T-cell (primary cell): ENCODE measurements around the gene PROX2. TPM values are rescaled to one million over a fixed set of nuclear protein-coding genes. Genes with fewer than 3 reads are reported as not detected.

ENCODE experiments used
- ATAC-seq, 4 experiments: fragments of 200-7000 bp in 3 of 4; fragments of 150-1000 bp in 1 of 4; cut with Tn5 transposase; replicated peaks in 1 of 4; 1 replicate in 3 of 4; 2 replicates in 1 of 4; pipeline ENCODE4 v1.10.0; 2021; ENCODE audit warnings: moderate library complexity in 3 of 4, mild to moderate bottlenecking in 2 of 4, moderate number of reproducible peaks in 1 of 4
- CTCF ChIA-PET, 2 donors: fragments of 300-600 bp; sonication (Branson Sonifier 250); formaldehyde crosslinking; loops; one replicate each; lab custom pipeline; 2022; ENCODE audit warnings: antibody characterized with exemption in 2 of 2; lab: Charles Lee
- POLR2A ChIA-PET, 2 donors: fragments of 300-600 bp; sonication (Branson Sonifier 250); formaldehyde crosslinking; loops; one replicate each; lab custom pipeline; 2022; ENCODE audit warnings: antibody characterized with exemption in 2 of 2; lab: Charles Lee
- DNase-seq, 35 experiments: peaks; one replicate each; pipeline versions ENCODE4 v3.0.0 to v3.0.0-alpha.2; 2013 to 2023
- H3K27ac ChIP-seq: one replicate; pipeline ENCODE4 v1.5.1; 2013; ENCODE audit warnings: low read length
- H3K27me3 ChIP-seq, 2 experiments: replicated peaks in 1 of 2; 1 replicate in 1 of 2; 2 replicates in 1 of 2; pipeline versions ENCODE4 v1.6.1 to v1.7.0; 2013; ENCODE audit warnings: low read length in 1 of 2, mixed read lengths in 1 of 2; ENCODE audit not compliant: control insufficient read depth in 2 of 2, insufficient read depth in 2 of 2; ENCODE audit errors: extremely low read depth in 1 of 2
- H3K36me3 ChIP-seq, 2 donors: 1 replicate in 1 of 2; 2 replicates in 1 of 2; pipeline versions ENCODE4 v1.6.1 to v1.7.0; 2013; ENCODE audit warnings: low read length in 1 of 2; ENCODE audit not compliant: control insufficient read depth in 2 of 2, insufficient read depth in 1 of 2; ENCODE audit errors: extremely low read depth in 1 of 2
- H3K4me1 ChIP-seq, 2 experiments: 1 replicate in 1 of 2; 2 replicates in 1 of 2; pipeline versions ENCODE4 v1.6.1 to v1.7.0; 2013; ENCODE audit warnings: low read length in 2 of 2, mixed read lengths in 1 of 2; ENCODE audit not compliant: insufficient read depth in 2 of 2, control insufficient read depth in 1 of 2; ENCODE audit errors: extremely low read depth in 1 of 2
- H3K4me3 ChIP-seq, 2 donors: 1 replicate in 1 of 2; 2 replicates in 1 of 2; pipeline versions ENCODE4 v1.5.1 to v1.7.0; 2013; ENCODE audit warnings: mild to moderate bottlenecking in 2 of 2, low read length in 1 of 2, moderate library complexity in 1 of 2; ENCODE audit not compliant: control insufficient read depth in 1 of 2; ENCODE audit errors: extremely low read depth in 1 of 2
- H3K9me3 ChIP-seq: 2 replicates; pipeline ENCODE4 v1.7.0; 2013
- H3K27ac Mint-ChIP-seq, 2 donors: one replicate each; pipeline ENCODE4 v1.8.0; 2020 to 2021; ENCODE audit warnings: mild to moderate bottlenecking in 2 of 2, mixed read lengths in 2 of 2
- H3K27me3 Mint-ChIP-seq, 2 donors: one replicate each; pipeline ENCODE4 v1.8.0; 2021 to 2022; ENCODE audit warnings: mixed read lengths in 2 of 2
- H3K36me3 Mint-ChIP-seq: one replicate; pipeline ENCODE4 v1.8.0; 2021; ENCODE audit warnings: mixed read lengths
- H3K4me1 Mint-ChIP-seq, 3 donors: one replicate each; pipeline ENCODE4 v1.8.0; 2020 to 2022; ENCODE audit warnings: mixed read lengths in 3 of 3, mild to moderate bottlenecking in 1 of 3
- H3K4me3 Mint-ChIP-seq, 3 donors: one replicate each; pipeline ENCODE4 v1.8.0; 2020 to 2022; ENCODE audit warnings: mild to moderate bottlenecking in 3 of 3, mixed read lengths in 3 of 3, moderate library complexity in 3 of 3
- H3K9me3 Mint-ChIP-seq, 3 donors: one replicate each; pipeline ENCODE4 v1.8.0; 2020 to 2022; ENCODE audit warnings: mixed read lengths in 3 of 3
- WGBS: methylation state at CpG from one replicate; pipeline ENCODE4 v1.1.5; 2013; ENCODE audit warnings: missing lambda C conversion rate; ENCODE audit not compliant: insufficient coverage; 5-methylcytosine and 5-hydroxymethylcytosine counted together
- total RNA-seq, 35 experiments: library from RNA in 6 of 35; stranded (reverse) in 6 of 35; fragments of 120-200 nt in 1 of 35; gene quantifications; one replicate each; pipeline versions ENCODE4 v1.2.1 to v1.2.4 and lab custom pipeline; 2013 to 2026

Gene PROX2
- total RNA-seq, 5 donors from 2014 or later (not counting 1 experiment from before 2014, with no cell fraction given): 0.10 to 0.12 TPM; not detected in 3

DNA sequence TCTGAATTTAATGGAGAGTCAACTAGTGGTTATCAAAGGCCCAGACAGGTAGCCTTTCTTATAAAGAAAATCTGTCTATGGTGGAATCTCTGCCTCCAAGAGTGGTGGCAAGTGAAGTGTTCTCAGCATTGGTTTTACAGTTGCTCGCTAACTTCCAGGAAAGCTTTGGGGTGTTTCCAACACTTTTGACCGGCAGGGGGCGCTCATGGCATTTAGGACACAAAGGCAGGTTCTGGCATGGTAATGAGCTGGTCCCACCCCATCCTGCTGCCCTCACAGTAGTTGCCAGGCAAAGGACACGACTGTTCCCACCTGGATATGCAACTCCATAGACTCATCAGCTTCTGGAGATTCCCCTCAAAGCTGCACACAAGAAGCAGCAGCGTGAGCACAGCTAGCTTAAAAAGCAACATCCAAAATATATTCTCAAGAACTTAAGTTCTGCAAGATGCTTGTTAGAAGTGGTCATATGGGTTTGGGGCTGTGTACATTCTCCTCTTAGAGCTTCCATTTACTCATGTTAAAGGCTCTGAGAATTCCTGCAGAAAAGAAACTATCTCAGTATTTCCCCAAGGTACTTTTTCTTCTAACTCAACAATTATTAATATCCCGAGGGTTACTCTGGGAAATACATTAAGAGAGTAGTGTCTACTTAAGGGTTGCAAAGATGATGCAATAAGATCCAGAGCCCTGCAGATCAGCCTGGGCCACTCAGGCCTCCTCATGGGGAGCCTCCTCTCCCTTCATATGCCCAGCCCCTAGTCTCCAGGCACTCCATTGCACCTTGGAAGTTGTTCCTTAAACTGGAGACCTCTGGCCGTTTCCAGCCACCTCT is 14.8 kb downstream of the PROX2 start:
- Mint-ChIP-seq H3K9me3 (no peaks in the 10 kb centered on the region), H3K27me3 (no peaks in the 10 kb centered on the region), H3K4me3 (no peak overlapping the region), H3K27ac (no peak overlapping the region), H3K36me3 (peaks cover 3% of the 10 kb centered on the region), H3K4me1 (peaks cover 8 to 15% (median 11%) of the 10 kb centered on the region in 3 donors)
- 0% methylated on average over 4 of the region's 7 CpGs for WGBS
- H3K9me3 ChIP-seq: no peaks in the 10 kb centered on the region
- H3K36me3 ChIP-seq: peaks cover 0 to 5% of the 10 kb centered on the region in 2 donors
- DNase-seq: peak; percentile 63 to 96 (median 88)
- ATAC-seq: peak; percentile 83 to 90 (median 88)
- no peak overlapping the region for H3K4me3 ChIP-seq
- no peak overlapping the region for H3K27ac ChIP-seq
- ChIA-PET CTCF (interaction anchor here (0.6 to 6.4 kb wide), 47 partner anchors 8 to 701 kb away, joined by 3 to 166 read pairs (median 4); partner anchors contain the start of genes DLST (in 1 of the 2), NEK9 (in 1 of the 2), PROX2 (in 1 of the 2) and RPS6KL1 (in 1 of the 2)), POLR2A (interaction anchor here (0.5 to 1.0 kb wide), 7 partner anchors 15 to 222 kb away, joined by 3 to 7 read pairs (median 3); partner anchors contain the start of gene PGF (in 1 of the 2))
- H3K27me3 ChIP-seq: no peaks in the 10 kb centered on the region
- peaks cover 0 to 9% of the 10 kb centered on the region in 2 experiments for H3K4me1 ChIP-seq

- H3K4me1 Mint-ChIP-seq: peaks cover 9 to 16% (median 15%) of the 10 kb centered on the region in 3 donors
- no peaks in the 10 kb centered on the region for H3K27me3 ChIP-seq
- no peaks in the 10 kb centered on the region for H3K27me3 Mint-ChIP-seq
- H3K36me3 ChIP-seq: peaks cover 0 to 5% of the 10 kb centered on the region in 2 donors
- no peaks in the 10 kb centered on the region for H3K9me3 ChIP-seq
- H3K27ac ChIP-seq: no peak overlapping the region
- H3K4me3 Mint-ChIP-seq: no peak overlapping the region
- whole genome bisulfite sequencing: 65% methylated on average over 2 of the region's 10 CpGs
- H3K4me3 ChIP-seq: no peak overlapping the region
- no peaks in the 10 kb centered on the region for H3K9me3 Mint-ChIP-seq
- no peak for ATAC-seq
- H3K27ac Mint-ChIP-seq: no peak overlapping the region
- CTCF ChIA-PET: interaction anchor here (0.9 to 6.4 kb wide), 29 partner anchors 9 to 444 kb away, joined by 3 to 166 read pairs (median 5); partner anchors contain the start of genes DLST (in 1 of the 2), PROX2 (in 1 of the 2) and RPS6KL1 (in 1 of the 2)
- no peak for DNase-seq
- H3K4me1 ChIP-seq: peaks cover 0 to 9% of the 10 kb centered on the region in 2 experiments
- peaks cover 6% of the 10 kb centered on the region for H3K36me3 Mint-ChIP-seq
- POLR2A ChIA-PET: interaction anchor here in 1 of 2 donors (0.9 kb wide), 1 partner anchor 23 kb away, joined by 3 read pairs; no protein-coding TSS in a partner anchor
These were observed 16.0 kb downstream of the PROX2 start for GRCh38 chr14:74859757-74860552.

DNA sequence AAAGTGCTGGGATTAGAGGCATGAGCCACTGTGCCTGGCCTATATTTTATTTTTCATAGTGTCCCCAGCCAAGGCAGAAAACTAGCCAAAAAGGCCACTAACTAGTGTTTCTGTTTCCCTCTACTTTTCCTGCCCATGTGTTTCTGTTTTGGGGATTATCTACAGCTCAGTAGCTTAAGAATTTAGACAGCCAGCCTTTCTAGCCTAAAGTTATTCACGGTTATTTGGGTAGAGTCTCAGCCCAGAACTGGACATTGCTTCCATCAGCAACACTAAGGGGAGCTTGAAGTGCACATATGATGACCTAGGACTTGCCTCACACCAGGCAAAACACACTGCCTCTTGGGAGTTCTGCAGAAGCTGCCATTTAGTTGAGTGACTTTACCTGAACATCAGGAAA is 17.9 kb downstream of the PROX2 start:
- H3K4me3 Mint-ChIP-seq: no peak overlapping the region
- H3K9me3 Mint-ChIP-seq: no peaks in the 10 kb centered on the region
- H3K27me3 Mint-ChIP-seq: no peaks in the 10 kb centered on the region
- H3K27me3 ChIP-seq: no peaks in the 10 kb centered on the region
- ChIA-PET POLR2A (no interaction called here), CTCF (interaction anchor here (0.9 to 6.4 kb wide), 5 partner anchors 47 to 232 kb away, joined by 5 to 166 read pairs (median 6); no protein-coding TSS in a partner anchor)
- peaks cover 25 to 31% (median 27%) of the 10 kb centered on the region in 3 donors for H3K4me1 Mint-ChIP-seq
- ATAC-seq (no peak), DNase-seq (no peak)
- peaks cover 0 to 5% of the 10 kb centered on the region in 2 donors for H3K36me3 ChIP-seq
- H3K9me3 ChIP-seq: no peaks in the 10 kb centered on the region
- H3K4me3 ChIP-seq: no peak overlapping the region
- H3K27ac Mint-ChIP-seq: no peak overlapping the region
- H3K27ac ChIP-seq: no peak overlapping the region
- no CpG with 5 or more reads among the region's 1 CpG for WGBS
- H3K36me3 Mint-ChIP-seq: peaks cover 6% of the 10 kb centered on the region
- H3K4me1 ChIP-seq: peaks cover 11 to 19% of the 10 kb centered on the region in 2 experiments

DNA sequence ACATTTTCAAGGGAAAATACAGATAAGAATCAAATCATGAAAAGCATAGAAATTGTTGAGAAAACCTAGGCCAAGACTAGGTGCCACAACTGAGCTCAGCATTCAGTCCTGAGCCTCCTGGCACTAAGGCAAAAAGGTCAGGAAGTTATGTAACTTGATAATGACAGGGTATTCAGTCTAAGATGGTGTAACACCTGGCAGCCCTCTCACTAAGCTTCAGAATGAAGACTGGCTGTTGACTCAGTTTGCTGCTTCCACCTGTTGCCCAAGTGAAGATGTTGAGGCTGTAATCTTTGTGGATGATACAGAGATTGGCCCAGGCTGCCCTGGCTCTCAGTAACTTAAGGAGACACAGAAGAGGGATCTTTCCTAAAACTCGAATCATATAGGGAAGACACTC is 19.6 kb downstream of the PROX2 start:
- Mint-ChIP-seq H3K4me3 (no peak overlapping the region), H3K36me3 (peaks cover 6% of the 10 kb centered on the region), H3K4me1 (peaks cover 32 to 39% (median 35%) of the 10 kb centered on the region in 3 donors), H3K27ac (no peak overlapping the region), H3K27me3 (no peaks in the 10 kb centered on the region), H3K9me3 (no peaks in the 10 kb centered on the region)
- peaks cover 11 to 20% of the 10 kb centered on the region in 2 experiments for H3K4me1 ChIP-seq
- H3K4me3 ChIP-seq: no peak overlapping the region
- ChIA-PET CTCF (interaction anchor here in 1 of 2 donors (0.5 to 6.4 kb wide), 3 partner anchors 14 to 49 kb away, joined by 3 to 166 read pairs (median 6); no protein-coding TSS in a partner anchor), POLR2A (no interaction called here)
- no peak overlapping the region for H3K27ac ChIP-seq
- DNase-seq: no peak
- H3K36me3 ChIP-seq: peaks cover 0 to 5% of the 10 kb centered on the region in 2 donors
- H3K27me3 ChIP-seq: no peaks in the 10 kb centered on the region
- WGBS: no CpG with 5 or more reads among the region's 1 CpG
- no peaks in the 10 kb centered on the region for H3K9me3 ChIP-seq
- ATAC-seq: no peak

DNA sequence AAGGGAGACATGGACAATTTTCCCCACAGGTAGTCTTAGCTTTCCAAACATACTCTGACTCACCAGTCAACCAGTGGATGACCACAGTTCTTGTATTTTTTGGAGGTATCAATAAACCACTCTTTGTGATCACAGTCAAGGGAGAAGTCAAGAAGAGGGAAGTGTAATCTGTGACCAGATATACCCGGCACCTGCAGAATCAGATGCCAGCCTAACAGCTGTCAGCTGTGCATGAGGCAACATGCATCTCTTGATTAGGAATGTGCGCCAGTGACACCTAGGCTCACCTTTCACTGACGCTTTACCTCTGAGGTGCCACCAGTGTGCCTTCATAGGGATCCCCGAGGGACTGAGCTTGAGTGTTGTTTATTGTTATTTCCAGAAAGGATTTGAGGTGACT is 20.0 kb downstream of the PROX2 start:
- WGBS: 66% methylated on average over 3 of the region's 4 CpGs
- ATAC-seq (no peak), DNase-seq (no peak)
- Mint-ChIP-seq H3K4me3 (no peak overlapping the region), H3K27me3 (no peaks in the 10 kb centered on the region), H3K9me3 (no peaks in the 10 kb centered on the region), H3K27ac (no peak overlapping the region), H3K36me3 (peaks cover 6% of the 10 kb centered on the region), H3K4me1 (peaks cover 31 to 38% (median 33%) of the 10 kb centered on the region in 3 donors)
- Histone ChIP-seq H3K36me3 (peaks cover 0 to 5% of the 10 kb centered on the region in 2 donors), H3K27ac (no peak overlapping the region), H3K4me3 (no peak overlapping the region), H3K4me1 (peaks cover 11 to 18% of the 10 kb centered on the region in 2 experiments), H3K27me3 (no peaks in the 10 kb centered on the region), H3K9me3 (no peaks in the 10 kb centered on the region)
- CTCF ChIA-PET: interaction anchor here (0.6 to 6.4 kb wide), 2 partner anchors 27 to 50 kb away, joined by 5 to 166 read pairs; no protein-coding TSS in a partner anchor
- POLR2A ChIA-PET: no interaction called here
